GM19351 (cell line): ENCODE results near the gene ACOXL.

Experiments
- ATAC-seq: cut with Tn5 transposase; IDR thresholded peaks from one replicate; pipeline ENCODE4 v1.9.1; 2021; ENCODE audit warnings: mild to moderate bottlenecking, moderate library complexity; ENCODE audit not compliant: unreplicated experiment

The ACOXL gene

GRCh38 chr2:111148225-111148873, 416.0 kb downstream of the ACOXL start:
- no peak for ATAC-seq

- no peak for ATAC-seq
These were observed 416.6 kb downstream of the ACOXL start for GRCh38 chr2:111148925-111149324.

DNA sequence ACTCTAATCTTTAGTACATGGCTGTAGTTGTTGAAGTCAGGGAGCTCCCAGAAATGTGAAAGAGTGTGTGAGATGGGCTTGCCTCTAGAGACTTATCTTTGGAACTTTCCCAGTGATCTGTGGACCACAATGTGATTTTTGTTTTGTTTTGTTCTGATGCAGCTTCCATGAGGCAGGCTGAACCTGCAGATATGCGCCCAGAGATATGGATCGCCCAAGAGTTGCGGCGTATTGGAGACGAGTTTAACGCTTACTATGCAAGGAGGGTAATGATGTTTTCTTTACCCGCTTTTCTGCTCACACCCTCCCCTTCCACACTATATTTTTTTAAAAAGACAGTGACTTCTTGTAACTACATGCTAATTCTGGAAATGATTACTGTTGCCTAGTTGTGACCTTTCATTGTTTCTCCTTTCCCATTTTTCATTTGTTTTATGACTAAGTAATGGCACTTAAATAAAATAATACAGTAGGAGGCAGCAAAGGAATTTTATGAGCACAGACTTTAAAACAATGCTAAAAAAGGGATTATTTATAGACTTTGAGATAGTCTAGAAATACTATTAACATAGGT, 417.6 kb downstream of the ACOXL start:
- no peak for ATAC-seq

DNA sequence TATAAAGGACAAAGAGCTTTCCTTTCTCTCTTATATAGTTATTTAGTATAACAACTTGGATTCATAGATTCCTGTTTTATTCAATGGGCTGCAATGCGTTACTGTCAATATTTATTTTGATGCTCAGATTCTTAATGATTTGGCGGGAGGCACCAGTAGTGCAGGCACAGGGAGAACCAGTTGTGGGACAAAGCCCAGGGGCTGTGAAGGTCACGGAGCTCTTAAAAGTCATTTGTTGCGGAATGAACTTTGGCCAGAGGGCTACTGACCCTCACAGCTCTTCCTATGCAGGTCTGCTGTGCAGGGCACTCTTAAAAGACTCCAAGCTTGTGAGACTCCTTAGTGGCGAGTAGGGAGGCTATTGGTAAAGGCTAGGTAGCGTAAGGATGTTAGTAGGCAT, 422.4 kb downstream of the ACOXL start:
- ATAC-seq, result no peak

DNA sequence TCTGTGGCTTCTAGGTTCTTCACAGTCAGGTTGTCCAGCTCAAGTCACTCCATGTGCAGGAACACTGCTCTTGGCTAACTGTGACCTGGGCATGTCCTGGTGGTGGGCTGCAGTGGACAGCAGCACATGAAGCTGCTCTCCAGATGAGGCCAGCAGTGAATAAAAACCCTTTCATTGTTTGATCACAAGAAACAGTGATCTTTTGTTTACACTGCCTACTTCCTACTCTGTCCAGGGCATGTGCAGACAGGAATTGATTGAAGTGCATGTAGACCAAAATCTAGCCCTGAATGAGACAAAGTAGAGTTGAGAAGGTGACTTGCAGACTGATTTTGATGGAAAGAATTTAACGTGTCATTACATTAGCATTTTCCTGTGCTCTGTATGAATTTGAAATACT, 423.2 kb downstream of the ACOXL start:
- no peak for ATAC-seq

- no peak for ATAC-seq
These were observed 424.2 kb downstream of the ACOXL start for GRCh38 chr2:111156529-111156928.

GRCh38 chr2:111157071-111157661, 424.8 kb downstream of the ACOXL start:
- ATAC-seq, result peak; percentile 55

- peak; percentile 41 for ATAC-seq
These were observed 425.4 kb downstream of the ACOXL start for GRCh38 chr2:111157798-111158197.

DNA sequence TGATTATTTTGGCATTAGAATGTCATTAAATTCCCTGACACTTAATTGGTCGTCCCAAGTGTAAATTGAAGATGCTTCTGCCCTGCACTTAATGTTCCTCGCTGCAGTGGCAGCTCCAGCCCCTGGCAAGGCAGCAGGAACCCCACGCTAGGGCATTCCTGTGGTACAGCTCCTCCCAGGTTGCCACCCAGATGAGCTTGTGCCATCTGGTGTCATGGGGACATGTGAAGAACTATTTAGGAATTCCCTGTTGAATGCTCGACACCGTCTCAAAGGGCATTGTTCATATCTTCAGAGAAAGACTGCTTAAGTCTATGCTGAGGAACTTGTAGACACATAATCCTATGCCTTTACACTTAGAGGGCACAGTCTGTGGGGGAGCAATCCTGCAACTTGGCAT, 427.3 kb downstream of the ACOXL start:
- ATAC-seq, result no peak

- ATAC-seq, result no peak
These were observed 428.4 kb downstream of the ACOXL start for GRCh38 chr2:111160758-111161157.

GRCh38 chr2:111161971-111162370, 429.6 kb downstream of the ACOXL start:
- ATAC-seq, result no peak

GRCh38 chr2:111162718-111163331, 430.5 kb downstream of the ACOXL start:
- no peak for ATAC-seq

GRCh38 chr2:111164078-111164477, 431.7 kb downstream of the ACOXL start:
- ATAC-seq, result no peak

DNA sequence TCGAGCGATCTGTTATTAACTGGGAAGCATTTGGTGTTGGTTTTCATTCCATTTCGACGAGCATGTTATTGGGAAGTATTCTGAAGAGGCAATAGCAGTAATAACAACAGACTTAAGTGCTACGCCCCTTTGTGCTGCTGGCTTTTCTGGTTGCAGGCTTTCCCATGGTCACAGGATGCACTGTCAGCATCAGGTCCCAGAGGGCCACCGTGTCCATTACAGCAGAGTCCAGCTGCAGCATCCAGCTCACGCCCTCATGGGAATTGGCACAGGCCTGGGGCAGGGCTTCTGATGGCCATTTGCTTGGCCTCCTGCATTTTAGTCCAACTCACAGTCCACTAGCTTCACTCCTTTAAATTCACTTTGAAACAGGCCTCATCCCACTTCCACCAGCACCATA, 432.7 kb downstream of the ACOXL start:
- no peak for ATAC-seq

GRCh38 chr2:111166115-111166514, 433.7 kb downstream of the ACOXL start:
- ATAC-seq, result no peak

DNA sequence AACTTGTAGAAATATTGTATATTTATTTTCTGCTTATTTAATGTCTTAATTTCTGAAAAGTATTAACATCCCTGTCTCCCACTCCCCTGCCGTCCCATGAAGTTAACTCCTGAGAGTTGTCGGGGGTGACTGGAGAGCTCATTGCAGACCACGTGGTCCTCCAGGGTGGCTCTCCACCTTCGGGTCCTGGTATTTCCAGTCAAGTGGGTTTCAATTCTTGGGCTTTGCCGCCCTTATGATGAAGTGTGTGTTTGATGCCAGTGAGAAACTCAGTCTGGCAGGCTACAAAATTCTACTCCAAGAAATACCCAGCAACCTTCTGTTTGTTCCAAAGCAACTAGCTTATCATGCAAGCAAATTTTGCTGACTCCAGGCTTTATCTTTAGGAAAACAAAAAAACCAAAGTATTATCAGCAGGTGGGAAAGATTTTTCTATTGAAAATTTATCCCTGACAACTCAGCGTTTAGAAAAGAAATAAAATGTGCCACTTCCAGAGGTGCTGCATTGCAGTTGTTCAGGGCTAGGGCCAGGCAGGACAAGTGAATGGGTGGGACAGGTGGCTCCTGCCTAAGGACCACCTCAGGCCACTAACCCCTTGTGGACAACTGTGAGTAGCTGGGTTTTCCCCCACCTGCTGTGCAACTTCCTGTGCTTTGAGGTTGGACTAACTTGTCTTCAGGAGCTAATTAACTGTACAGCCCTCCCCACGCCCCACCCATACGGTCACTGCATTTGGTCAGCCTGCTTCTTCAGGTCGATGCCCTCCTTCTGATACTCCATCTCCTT, 434.9 kb downstream of the ACOXL start:
- no peak for ATAC-seq

- ATAC-seq, result no peak
These were observed 435.4 kb downstream of the ACOXL start for GRCh38 chr2:111167863-111168162.
